ENCODE data around the gene SOX6. TPM values are rescaled to one million over a fixed set of nuclear protein-coding genes. Genes with fewer than 3 reads are reported as not detected.

The SOX6 gene
- polyA plus RNA-seq, 1 donor (not counting 4 experiments of a cell fraction or from before 2014, with no cell fraction given) = 6.0 TPM

DNA sequence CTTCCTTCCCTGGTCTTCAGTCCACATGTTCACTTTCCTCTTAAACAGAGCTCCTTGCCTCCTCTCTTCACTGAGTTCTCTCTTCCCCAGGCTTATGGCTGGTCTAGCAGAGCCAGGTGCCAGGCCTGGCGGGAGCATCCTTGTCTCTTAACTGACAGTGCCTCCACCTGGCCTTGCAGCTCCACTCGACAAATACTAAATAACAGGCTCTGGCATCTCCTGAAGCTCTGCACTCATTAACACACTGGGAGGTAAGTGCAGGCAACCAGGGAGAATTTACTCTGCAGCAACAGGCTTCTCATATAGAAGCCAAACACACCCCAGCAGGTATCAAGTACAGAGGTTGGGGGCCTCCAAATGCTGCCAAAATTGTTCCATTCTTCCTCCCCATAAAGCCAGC is 438.1 kb downstream of the SOX6 start:
- Histone ChIP-seq H3K79me2 (ENCODE audit: control insufficient read depth, insufficient read depth, low read length) (no peaks in the 10 kb centered on the region), H4K20me1 (ENCODE audit: control insufficient read depth, extremely low read depth, insufficient read depth, low read length) (no peaks in the 10 kb centered on the region), H3K4me2 (ENCODE audit: control insufficient read depth, extremely low read depth, insufficient read depth, low read depth, low read length) (no peak overlapping the region), H3K4me3 (ENCODE audit: control insufficient read depth in 2 of 3, extremely low read depth in 1 of 3, insufficient read depth in 2 of 3, low read depth in 1 of 3, low read length in 3 of 3) (no peak overlapping the region), H3K27me3 (ENCODE audit: control insufficient read depth, extremely low read depth, insufficient read depth, low read length) (no peaks in the 10 kb centered on the region), H2AFZ (ENCODE audit: control insufficient read depth, low read length) (no peak overlapping the region), H3K27ac (ENCODE audit: control insufficient read depth, insufficient read depth, low read length) (no peak overlapping the region), H3K36me3 (ENCODE audit: control insufficient read depth in 2 of 2, extremely low read depth in 1 of 2, insufficient read depth in 2 of 2, low read length in 2 of 2) (no peaks in the 10 kb centered on the region), H3K9ac (ENCODE audit: control insufficient read depth, extremely low read depth, insufficient read depth, low read length) (no peak overlapping the region), H3K9me3 (ENCODE audit: control insufficient read depth, low read depth, low read length) (no peaks in the 10 kb centered on the region), H3K9me1 (ENCODE audit: control insufficient read depth, extremely low read depth, insufficient read depth, low read length) (no peaks in the 10 kb centered on the region), H3K4me1 (ENCODE audit: control insufficient read depth, extremely low read depth, insufficient read depth, low read length) (peaks cover 8% of the 10 kb centered on the region)
- TF ChIP-seq EZH2 (IDR thresholded peaks at IDR 0.05; ENCODE audit: low read length) = no peak
- TF ChIP-seq, protein P1, sequence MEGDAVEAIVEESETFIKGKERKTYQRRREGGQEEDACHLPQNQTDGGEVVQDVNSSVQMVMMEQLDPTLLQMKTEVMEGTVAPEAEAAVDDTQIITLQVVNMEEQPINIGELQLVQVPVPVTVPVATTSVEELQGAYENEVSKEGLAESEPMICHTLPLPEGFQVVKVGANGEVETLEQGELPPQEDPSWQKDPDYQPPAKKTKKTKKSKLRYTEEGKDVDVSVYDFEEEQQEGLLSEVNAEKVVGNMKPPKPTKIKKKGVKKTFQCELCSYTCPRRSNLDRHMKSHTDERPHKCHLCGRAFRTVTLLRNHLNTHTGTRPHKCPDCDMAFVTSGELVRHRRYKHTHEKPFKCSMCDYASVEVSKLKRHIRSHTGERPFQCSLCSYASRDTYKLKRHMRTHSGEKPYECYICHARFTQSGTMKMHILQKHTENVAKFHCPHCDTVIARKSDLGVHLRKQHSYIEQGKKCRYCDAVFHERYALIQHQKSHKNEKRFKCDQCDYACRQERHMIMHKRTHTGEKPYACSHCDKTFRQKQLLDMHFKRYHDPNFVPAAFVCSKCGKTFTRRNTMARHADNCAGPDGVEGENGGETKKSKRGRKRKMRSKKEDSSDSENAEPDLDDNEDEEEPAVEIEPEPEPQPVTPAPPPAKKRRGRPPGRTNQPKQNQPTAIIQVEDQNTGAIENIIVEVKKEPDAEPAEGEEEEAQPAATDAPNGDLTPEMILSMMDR (optimal IDR thresholded peaks at IDR 0.05 in 1 of 3, IDR thresholded peaks at IDR 0.05 in 1 of 3, conservative IDR thresholded peaks at IDR 0.05 in 1 of 3; ENCODE audit: extremely low read depth in 1 of 3, insufficient read depth in 2 of 3, low read length in 3 of 3) = peak in 1 of 3 experiments; percentile 20
- dilution Hi-C loops (cut with MboI; ENCODE audit: extremely low pct_ligation_motif_present, low sequenced_read_pairs) = no loop called here
- FAIRE-seq = no peak
- no peak for DNase-seq (ENCODE audit: low read depth, low spot score)

Data from keratinocyte (primary cell).